ENCODE data around the gene CDIPT. TPM values are rescaled to one million over a fixed set of nuclear protein-coding genes. Genes with fewer than 3 reads are reported as not detected.

The CDIPT gene
- total and polyA plus RNA-seq, 5 donors from 2014 or later, result 47.7 to 122 (median 106) TPM

- H3K4me3 ChIP-seq (ENCODE audit: low read depth, low read length), result no peak within 1 kb of the TSS
These were observed 37.3 kb upstream of the CDIPT start, which contains the start of gene ASPHD1 for GRCh38 chr16:29900102-29900887. Gene ASPHD1, plus strand, starts transcription at chr16:29900488. Its CDS starts 484 bp downstream, at chr16:29900972.

GRCh38 chr16:29899516-29900101, 36.6 kb upstream of the CDIPT start, which contains the start of gene SEZ6L2:
Gene SEZ6L2, minus strand, starts transcription at chr16:29899550. Its CDS starts 531 bp downstream, at chr16:29899019.
- Histone ChIP-seq H3K27ac (ENCODE audit: insufficient read depth, low read length, poor library complexity, severe bottlenecking) (no peak within 1 kb of the TSS), H3K4me3 (ENCODE audit: low read depth, low read length) (no peak within 1 kb of the TSS), H3K4me1 (ENCODE audit: control insufficient read depth, insufficient read depth, low read length, poor library complexity, severe bottlenecking) (peaks cover 17% of the 10 kb centered on the region), H3K27me3 (ENCODE audit: control insufficient read depth, insufficient read depth, low read length) (peaks cover 11% of the 10 kb centered on the region), H3K36me3 (ENCODE audit: control insufficient read depth, insufficient read depth, low read length) (no peaks in the 10 kb centered on the region), H3K9me3 (ENCODE audit: control insufficient read depth in 2 of 2, low read length in 2 of 2) (no peaks in the 10 kb centered on the region)
- Mint-ChIP-seq H3K27me3 (peaks cover 35% of the 10 kb centered on the region), H3K9me3 (peaks cover 0 to 1% (median 0%) of the 10 kb centered on the region in 7 donors), H3K36me3 (no peaks in the 10 kb centered on the region), H3K4me3 (peak within 1 kb of the TSS in 2 of 4 donors; percentile 73), H3K4me1 (peaks cover 0 to 15% (median 4%) of the 10 kb centered on the region in 4 donors), H3K27ac (no peak within 1 kb of the TSS)
- ATAC-seq (ENCODE audit: low read depth in 2 of 2) (no peak), DNase-seq (no peak)

More at GRCh38 chr16:29900102-29900887, 37.3 kb upstream of the CDIPT start, which contains the start of gene ASPHD1:
- peaks cover 35% of the 10 kb centered on the region for H3K27me3 Mint-ChIP-seq
- Histone ChIP-seq H3K27ac (ENCODE audit: insufficient read depth, low read length, poor library complexity, severe bottlenecking) (no peak within 1 kb of the TSS), H3K27me3 (ENCODE audit: control insufficient read depth, insufficient read depth, low read length) (peaks cover 11% of the 10 kb centered on the region), H3K4me1 (ENCODE audit: control insufficient read depth, insufficient read depth, low read length, poor library complexity, severe bottlenecking) (peaks cover 17% of the 10 kb centered on the region), H3K36me3 (ENCODE audit: control insufficient read depth, insufficient read depth, low read length) (no peaks in the 10 kb centered on the region), H3K9me3 (ENCODE audit: control insufficient read depth in 2 of 2, low read length in 2 of 2) (no peaks in the 10 kb centered on the region)
- H3K27ac Mint-ChIP-seq, result peak within 1 kb of the TSS in 1 of 3 donors; percentile 45
- H3K4me3 Mint-ChIP-seq, result peak within 1 kb of the TSS; percentile 71 to 74 (median 73)
- H3K9me3 Mint-ChIP-seq, result peaks cover 0 to 1% (median 0%) of the 10 kb centered on the region in 7 donors
- peaks cover 0 to 15% (median 4%) of the 10 kb centered on the region in 4 donors for H3K4me1 Mint-ChIP-seq
- H3K36me3 Mint-ChIP-seq, result no peaks in the 10 kb centered on the region
- DNase-seq, result peak; percentile 53 to 80 (median 69)
- ATAC-seq (ENCODE audit: low read depth in 2 of 2), result peak; percentile 74 to 78

GRCh38 chr16:29898804-29899515, 35.9 kb upstream of the CDIPT start:
- Mint-ChIP-seq H3K4me3 (no peak overlapping the region), H3K27me3 (peaks cover 35% of the 10 kb centered on the region), H3K27ac (no peak overlapping the region), H3K36me3 (no peaks in the 10 kb centered on the region), H3K4me1 (peaks cover 0 to 15% (median 4%) of the 10 kb centered on the region in 4 donors), H3K9me3 (peaks cover 0 to 1% (median 0%) of the 10 kb centered on the region in 7 donors)
- DNase-seq, result no peak
- ATAC-seq (ENCODE audit: low read depth in 2 of 2), result no peak
- no peaks in the 10 kb centered on the region for H3K9me3 ChIP-seq (ENCODE audit: control insufficient read depth in 2 of 2, low read length in 2 of 2)
- H3K36me3 ChIP-seq (ENCODE audit: control insufficient read depth, insufficient read depth, low read length), result no peaks in the 10 kb centered on the region
- H3K27ac ChIP-seq (ENCODE audit: insufficient read depth, low read length, poor library complexity, severe bottlenecking), result no peak overlapping the region
- no peak overlapping the region for H3K4me3 ChIP-seq (ENCODE audit: low read depth, low read length)
- peaks cover 17% of the 10 kb centered on the region for H3K4me1 ChIP-seq (ENCODE audit: control insufficient read depth, insufficient read depth, low read length, poor library complexity, severe bottlenecking)
- H3K27me3 ChIP-seq (ENCODE audit: control insufficient read depth, insufficient read depth, low read length), result peaks cover 11% of the 10 kb centered on the region

- Histone ChIP-seq H3K9me3 (ENCODE audit: control insufficient read depth in 2 of 2, low read length in 2 of 2) (no peaks in the 10 kb centered on the region), H3K27me3 (ENCODE audit: control insufficient read depth, insufficient read depth, low read length) (peaks cover 11% of the 10 kb centered on the region), H3K27ac (ENCODE audit: insufficient read depth, low read length, poor library complexity, severe bottlenecking) (no peak overlapping the region), H3K4me3 (ENCODE audit: low read depth, low read length) (no peak overlapping the region), H3K4me1 (ENCODE audit: control insufficient read depth, insufficient read depth, low read length, poor library complexity, severe bottlenecking) (peaks cover 17% of the 10 kb centered on the region), H3K36me3 (ENCODE audit: control insufficient read depth, insufficient read depth, low read length) (no peaks in the 10 kb centered on the region)
- Mint-ChIP-seq H3K4me1 (peaks cover 0 to 15% (median 4%) of the 10 kb centered on the region in 4 donors), H3K27ac (no peak overlapping the region), H3K4me3 (no peak overlapping the region), H3K27me3 (peaks cover 35% of the 10 kb centered on the region), H3K36me3 (no peaks in the 10 kb centered on the region), H3K9me3 (peaks cover 0 to 1% (median 0%) of the 10 kb centered on the region in 7 donors)
- DNase-seq, result no peak
- ATAC-seq (ENCODE audit: low read depth in 2 of 2), result no peak
These were observed 35.2 kb upstream of the CDIPT start for GRCh38 chr16:29898135-29898803.

- Mint-ChIP-seq H3K27ac (no peak overlapping the region), H3K36me3 (no peaks in the 10 kb centered on the region)
These were observed 34.3 kb upstream of the CDIPT start for GRCh38 chr16:29897333-29897732.

GRCh38 chr16:29896841-29897240, 33.8 kb upstream of the CDIPT start:
- Histone ChIP-seq H3K36me3 (ENCODE audit: control insufficient read depth, insufficient read depth, low read length) (no peaks in the 10 kb centered on the region), H3K4me3 (ENCODE audit: low read depth, low read length) (no peak overlapping the region), H3K4me1 (ENCODE audit: control insufficient read depth, insufficient read depth, low read length, poor library complexity, severe bottlenecking) (peaks cover 17% of the 10 kb centered on the region), H3K27me3 (ENCODE audit: control insufficient read depth, insufficient read depth, low read length) (peaks cover 11% of the 10 kb centered on the region), H3K9me3 (ENCODE audit: control insufficient read depth in 2 of 2, low read length in 2 of 2) (no peaks in the 10 kb centered on the region), H3K27ac (ENCODE audit: insufficient read depth, low read length, poor library complexity, severe bottlenecking) (no peak overlapping the region)
- H3K27ac Mint-ChIP-seq, result no peak overlapping the region
- peaks cover 0 to 1% (median 0%) of the 10 kb centered on the region in 7 donors for H3K9me3 Mint-ChIP-seq
- H3K4me1 Mint-ChIP-seq, result peaks cover 0 to 15% (median 3%) of the 10 kb centered on the region in 4 donors
- no peak overlapping the region for H3K4me3 Mint-ChIP-seq
- DNase-seq (no peak), ATAC-seq (ENCODE audit: low read depth in 2 of 2) (no peak)
- H3K27me3 Mint-ChIP-seq, result peaks cover 29% of the 10 kb centered on the region
- no peaks in the 10 kb centered on the region for H3K36me3 Mint-ChIP-seq

More at GRCh38 chr16:29897333-29897732, 34.3 kb upstream of the CDIPT start:
- Histone ChIP-seq H3K36me3 (ENCODE audit: control insufficient read depth, insufficient read depth, low read length) (no peaks in the 10 kb centered on the region), H3K4me3 (ENCODE audit: low read depth, low read length) (no peak overlapping the region), H3K4me1 (ENCODE audit: control insufficient read depth, insufficient read depth, low read length, poor library complexity, severe bottlenecking) (peaks cover 17% of the 10 kb centered on the region), H3K27me3 (ENCODE audit: control insufficient read depth, insufficient read depth, low read length) (peaks cover 11% of the 10 kb centered on the region), H3K9me3 (ENCODE audit: control insufficient read depth in 2 of 2, low read length in 2 of 2) (no peaks in the 10 kb centered on the region), H3K27ac (ENCODE audit: insufficient read depth, low read length, poor library complexity, severe bottlenecking) (no peak overlapping the region)
- DNase-seq (no peak), ATAC-seq (ENCODE audit: low read depth in 2 of 2) (no peak)
- Mint-ChIP-seq H3K9me3 (peaks cover 0 to 1% (median 0%) of the 10 kb centered on the region in 7 donors), H3K4me3 (peak overlapping the region in 1 of 4 donors; percentile 42), H3K27me3 (peaks cover 34% of the 10 kb centered on the region), H3K4me1 (peaks cover 0 to 15% (median 4%) of the 10 kb centered on the region in 4 donors)

- Histone ChIP-seq H3K9me3 (ENCODE audit: control insufficient read depth in 2 of 2, low read length in 2 of 2) (no peaks in the 10 kb centered on the region), H3K4me1 (ENCODE audit: control insufficient read depth, insufficient read depth, low read length, poor library complexity, severe bottlenecking) (peaks cover 4% of the 10 kb centered on the region), H3K4me3 (ENCODE audit: low read depth, low read length) (no peak overlapping the region), H3K36me3 (ENCODE audit: control insufficient read depth, insufficient read depth, low read length) (no peaks in the 10 kb centered on the region), H3K27ac (ENCODE audit: insufficient read depth, low read length, poor library complexity, severe bottlenecking) (no peak overlapping the region), H3K27me3 (ENCODE audit: control insufficient read depth, insufficient read depth, low read length) (peaks cover 9% of the 10 kb centered on the region)
- H3K9me3 Mint-ChIP-seq, result peaks cover 0 to 1% (median 0%) of the 10 kb centered on the region in 7 donors
- no peak for DNase-seq
- no peak overlapping the region for H3K4me3 Mint-ChIP-seq
- no peaks in the 10 kb centered on the region for H3K36me3 Mint-ChIP-seq
- peaks cover 0 to 8% (median 2%) of the 10 kb centered on the region in 4 donors for H3K4me1 Mint-ChIP-seq
- no peak for ATAC-seq (ENCODE audit: low read depth in 2 of 2)
- no peak overlapping the region for H3K27ac Mint-ChIP-seq
- peaks cover 26% of the 10 kb centered on the region for H3K27me3 Mint-ChIP-seq
These were observed 31.3 kb upstream of the CDIPT start for GRCh38 chr16:29894352-29894751.

Measured in CD4-positive, CD25-positive, alpha-beta regulatory T cell (primary cell).